GM12878 (cell line): ENCODE data around the gene DHDH. TPM values are rescaled to one million over a fixed set of nuclear protein-coding genes. Genes with fewer than 3 reads are reported as not detected.

Source experiments
- CREM ChIP-seq: IDR thresholded peaks from 2 replicates; pipeline ENCODE4 v1.6.1; 2014; ENCODE audit warnings: antibody characterized with exemption, low read depth
- MYB ChIP-seq: fragments of 150-350 bp; IDR thresholded peaks from 2 replicates; pipeline ENCODE4 v1.6.1; 2014; ENCODE audit warnings: mild to moderate bottlenecking, low read depth, low read length, borderline replicate concordance
- YBX1 ChIP-seq: fragments of 450-650 bp; IDR thresholded peaks from 2 replicates; pipeline ENCODE4 v1.6.1; 2016; ENCODE audit warnings: antibody characterized with exemption
- polyA plus RNA-seq, 11 experiments: library from polyadenylated mRNA; depleted of rRNA in 4 of 11; unstranded in 6 of 11; stranded (reverse) in 5 of 11; fragments of >200 nt; fragmentation: Nextera tagmentation in 4 of 11; fragmentation: Illumina TruSeq in 1 of 11; extraction: Ambion mirVana in 4 of 11; extraction: Trizol in 1 of 11; gene quantifications; 1 replicate in 1 of 11; 2 replicates in 10 of 11; pipeline versions ENCODE4 v1.2.1 to v1.2.3, GENCODE V29; 2011 to 2016; ENCODE audit warnings: inconsistent platforms in 2 of 11, missing spikeins in 2 of 11, low read depth in 1 of 11
- total RNA-seq, 4 experiments: library from RNA; depleted of rRNA in 3 of 4; stranded (reverse); fragments of >200 nt in 3 of 4; fragmentation: Illumina TruSeq in 1 of 4; extraction: Trizol in 1 of 4; gene quantifications; 2 replicates each; pipeline versions ENCODE4 v1.2.1 to v1.2.3, GENCODE V29; 2013 to 2021
- TF ChIP-seq, protein P1 (sequence below): IDR thresholded peaks from 2 replicates; pipeline ENCODE4 v1.6.1; 2012; ENCODE audit warnings: improper control_type of control experiment, low read depth, low read length; ENCODE audit not compliant: insufficient replicate concordance
- TF ChIP-seq, protein P2 (sequence below): fragments of 450-650 bp; IDR thresholded peaks from 2 replicates; pipeline ENCODE4 v1.6.1; 2018; ENCODE audit warnings: borderline replicate concordance, mild to moderate bottlenecking; ENCODE audit not compliant: partially characterized antibody

Gene DHDH
- total and polyA plus RNA-seq, 10 of the 15 experiments (the other 5 are each of a cell fraction or from before 2014, with no cell fraction given), result 0.13 to 0.21 (median 0.15) TPM; not detected in 7

DNA sequence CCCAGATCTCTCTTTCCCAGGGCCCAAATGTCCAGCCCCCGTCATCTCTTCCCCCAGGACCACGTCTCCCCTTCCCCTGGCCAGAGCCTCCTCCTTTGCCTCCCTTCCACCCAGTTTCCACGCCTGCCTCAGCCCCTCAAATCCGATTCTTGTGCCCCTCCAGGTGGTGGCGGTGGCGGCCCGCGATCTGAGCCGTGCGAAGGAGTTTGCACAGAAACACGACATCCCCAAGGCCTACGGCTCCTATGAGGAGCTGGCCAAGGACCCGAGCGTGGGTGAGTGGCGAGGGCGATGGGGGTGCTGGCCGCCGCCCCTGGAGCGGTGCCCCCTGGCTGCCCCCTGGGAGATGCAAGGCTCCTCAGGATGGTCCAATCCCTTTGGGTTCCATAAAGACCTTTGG lies 1.3 kb downstream of the DHDH start (continued):
- TF ChIP-seq, protein P1, sequence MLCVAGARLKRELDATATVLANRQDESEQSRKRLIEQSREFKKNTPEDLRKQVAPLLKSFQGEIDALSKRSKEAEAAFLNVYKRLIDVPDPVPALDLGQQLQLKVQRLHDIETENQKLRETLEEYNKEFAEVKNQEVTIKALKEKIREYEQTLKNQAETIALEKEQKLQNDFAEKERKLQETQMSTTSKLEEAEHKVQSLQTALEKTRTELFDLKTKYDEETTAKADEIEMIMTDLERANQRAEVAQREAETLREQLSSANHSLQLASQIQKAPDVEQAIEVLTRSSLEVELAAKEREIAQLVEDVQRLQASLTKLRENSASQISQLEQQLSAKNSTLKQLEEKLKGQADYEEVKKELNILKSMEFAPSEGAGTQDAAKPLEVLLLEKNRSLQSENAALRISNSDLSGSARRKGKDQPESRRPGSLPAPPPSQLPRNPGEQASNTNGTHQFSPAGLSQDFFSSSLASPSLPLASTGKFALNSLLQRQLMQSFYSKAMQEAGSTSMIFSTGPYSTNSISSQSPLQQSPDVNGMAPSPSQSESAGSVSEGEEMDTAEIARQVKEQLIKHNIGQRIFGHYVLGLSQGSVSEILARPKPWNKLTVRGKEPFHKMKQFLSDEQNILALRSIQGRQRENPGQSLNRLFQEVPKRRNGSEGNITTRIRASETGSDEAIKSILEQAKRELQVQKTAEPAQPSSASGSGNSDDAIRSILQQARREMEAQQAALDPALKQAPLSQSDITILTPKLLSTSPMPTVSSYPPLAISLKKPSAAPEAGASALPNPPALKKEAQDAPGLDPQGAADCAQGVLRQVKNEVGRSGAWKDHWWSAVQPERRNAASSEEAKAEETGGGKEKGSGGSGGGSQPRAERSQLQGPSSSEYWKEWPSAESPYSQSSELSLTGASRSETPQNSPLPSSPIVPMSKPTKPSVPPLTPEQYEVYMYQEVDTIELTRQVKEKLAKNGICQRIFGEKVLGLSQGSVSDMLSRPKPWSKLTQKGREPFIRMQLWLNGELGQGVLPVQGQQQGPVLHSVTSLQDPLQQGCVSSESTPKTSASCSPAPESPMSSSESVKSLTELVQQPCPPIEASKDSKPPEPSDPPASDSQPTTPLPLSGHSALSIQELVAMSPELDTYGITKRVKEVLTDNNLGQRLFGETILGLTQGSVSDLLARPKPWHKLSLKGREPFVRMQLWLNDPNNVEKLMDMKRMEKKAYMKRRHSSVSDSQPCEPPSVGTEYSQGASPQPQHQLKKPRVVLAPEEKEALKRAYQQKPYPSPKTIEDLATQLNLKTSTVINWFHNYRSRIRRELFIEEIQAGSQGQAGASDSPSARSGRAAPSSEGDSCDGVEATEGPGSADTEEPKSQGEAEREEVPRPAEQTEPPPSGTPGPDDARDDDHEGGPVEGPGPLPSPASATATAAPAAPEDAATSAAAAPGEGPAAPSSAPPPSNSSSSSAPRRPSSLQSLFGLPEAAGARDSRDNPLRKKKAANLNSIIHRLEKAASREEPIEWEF, result no peak
- TF ChIP-seq CREM (no peak), MYB (no peak), YBX1 (no peak)
- TF ChIP-seq, protein P2, sequence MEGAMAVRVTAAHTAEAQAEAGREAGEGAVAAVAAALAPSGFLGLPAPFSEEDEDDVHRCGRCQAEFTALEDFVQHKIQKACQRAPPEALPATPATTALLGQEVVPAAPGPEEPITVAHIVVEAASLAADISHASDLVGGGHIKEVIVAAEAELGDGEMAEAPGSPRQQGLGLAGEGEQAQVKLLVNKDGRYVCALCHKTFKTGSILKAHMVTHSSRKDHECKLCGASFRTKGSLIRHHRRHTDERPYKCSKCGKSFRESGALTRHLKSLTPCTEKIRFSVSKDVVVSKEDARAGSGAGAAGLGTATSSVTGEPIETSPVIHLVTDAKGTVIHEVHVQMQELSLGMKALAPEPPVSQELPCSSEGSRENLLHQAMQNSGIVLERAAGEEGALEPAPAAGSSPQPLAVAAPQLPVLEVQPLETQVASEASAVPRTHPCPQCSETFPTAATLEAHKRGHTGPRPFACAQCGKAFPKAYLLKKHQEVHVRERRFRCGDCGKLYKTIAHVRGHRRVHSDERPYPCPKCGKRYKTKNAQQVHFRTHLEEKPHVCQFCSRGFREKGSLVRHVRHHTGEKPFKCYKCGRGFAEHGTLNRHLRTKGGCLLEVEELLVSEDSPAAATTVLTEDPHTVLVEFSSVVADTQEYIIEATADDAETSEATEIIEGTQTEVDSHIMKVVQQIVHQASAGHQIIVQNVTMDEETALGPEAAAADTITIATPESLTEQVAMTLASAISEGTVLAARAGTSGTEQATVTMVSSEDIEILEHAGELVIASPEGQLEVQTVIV, result no peak
- TF ChIP-seq, all 136 proteins: peak for 0
